ENCODE data around the gene PPIL6. TPM values are rescaled to one million over a fixed set of nuclear protein-coding genes. Genes with fewer than 3 reads are reported as not detected.
"Not testable (repeated sequence)": the region's sequence is repeated elsewhere in the genome, so short reads cannot be mapped to it uniquely, and the experiment has no call there.

Gene PPIL6
- polyA plus RNA-seq, 4 donors = 15.4 to 18.8 (median 18.4) TPM

DNA sequence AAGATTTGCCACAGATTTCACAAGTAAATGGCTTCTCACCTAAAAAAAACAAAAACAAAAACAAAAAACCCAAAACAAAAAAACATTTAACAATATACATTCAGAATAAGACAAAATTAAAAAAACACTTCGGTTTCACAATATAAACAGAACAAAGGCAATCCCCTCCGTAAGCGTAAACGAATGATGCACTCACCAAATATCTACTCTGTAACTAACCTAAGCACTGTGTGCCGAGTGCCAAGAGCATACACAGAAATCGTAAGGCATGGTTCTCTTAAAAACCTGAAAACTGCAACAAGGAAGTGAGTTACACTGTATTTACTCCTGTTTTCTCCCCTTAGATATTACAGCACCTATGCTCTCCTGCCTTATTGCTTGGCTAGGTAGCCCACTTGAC lies 27.3 kb upstream of the PPIL6 start:
- no peak for DNase-seq (ENCODE audit: low read depth in 4 of 4, low spot score in 2 of 4)

GRCh38 chr6:109466212-109466923 lies 25.9 kb upstream of the PPIL6 start:
- DNase-seq (ENCODE audit: low read depth in 4 of 4, low spot score in 2 of 4) = no peak

DNA sequence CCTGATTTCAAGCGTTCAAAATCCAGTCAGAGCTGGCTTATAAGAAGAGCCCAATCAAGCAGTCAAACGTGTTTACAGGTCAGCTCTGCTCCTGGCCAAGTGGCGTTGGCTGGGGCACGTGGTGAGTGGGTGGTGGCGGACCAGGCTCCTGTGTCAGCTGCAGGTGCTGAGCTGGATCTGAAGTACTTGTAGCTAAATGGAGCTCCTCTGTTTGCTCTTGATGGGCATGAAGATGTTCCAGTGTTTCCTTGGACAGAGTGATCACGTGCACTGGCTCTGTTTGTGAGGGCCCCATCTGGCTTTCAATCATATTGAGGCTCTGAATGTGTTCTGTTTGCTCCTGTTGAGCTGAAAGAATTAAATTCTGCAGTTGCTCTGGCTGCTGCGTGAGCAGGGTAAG lies 25.3 kb upstream of the PPIL6 start:
- no peak for DNase-seq (ENCODE audit: low read depth in 4 of 4, low spot score in 2 of 4)

DNA sequence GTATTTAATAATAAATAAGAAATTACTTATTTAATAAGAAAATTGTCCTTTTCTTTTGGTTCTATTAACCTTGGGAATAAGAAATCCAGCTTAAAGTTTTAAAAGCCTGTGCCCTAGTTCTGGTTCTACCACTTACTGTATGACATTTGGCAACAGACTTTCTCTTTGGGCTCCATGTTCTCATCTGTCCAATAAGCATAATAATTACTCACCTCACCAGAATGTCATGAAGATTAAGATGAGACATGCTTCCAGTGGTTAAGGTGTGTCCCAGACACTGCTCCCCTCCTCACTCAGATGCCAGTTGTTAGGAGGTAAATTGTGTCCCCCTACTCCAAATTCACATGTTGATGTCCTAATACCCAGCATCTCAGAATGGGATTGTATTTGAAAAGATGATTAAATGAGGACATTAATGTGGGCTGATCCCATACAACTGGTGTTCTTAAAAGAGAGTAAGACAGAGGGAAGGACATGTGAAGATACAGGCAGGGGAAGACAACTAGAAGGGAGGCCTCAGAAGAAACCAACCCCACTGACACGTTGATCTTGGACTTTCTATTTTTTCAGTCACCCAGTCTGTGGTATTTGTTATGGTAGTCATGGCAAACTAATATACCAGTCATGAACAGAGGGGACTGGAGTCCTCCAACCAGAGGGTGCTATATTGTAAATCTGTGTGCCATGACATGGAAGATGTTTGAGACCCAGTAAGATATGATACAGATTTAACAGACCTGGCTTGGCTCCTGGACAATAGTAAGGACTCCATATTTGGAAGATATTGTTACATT lies 21.5 kb upstream of the PPIL6 start:
- DNase-seq (ENCODE audit: low read depth in 4 of 4, low spot score in 2 of 4) = no peak

GRCh38 chr6:109461205-109461604 lies 20.8 kb upstream of the PPIL6 start:
- DNase-seq (ENCODE audit: low read depth in 4 of 4, low spot score in 2 of 4) = not testable (repeated sequence)

GRCh38 chr6:109460161-109460829 lies 19.9 kb upstream of the PPIL6 start:
- no peak for DNase-seq (ENCODE audit: low read depth in 4 of 4, low spot score in 2 of 4)

DNA sequence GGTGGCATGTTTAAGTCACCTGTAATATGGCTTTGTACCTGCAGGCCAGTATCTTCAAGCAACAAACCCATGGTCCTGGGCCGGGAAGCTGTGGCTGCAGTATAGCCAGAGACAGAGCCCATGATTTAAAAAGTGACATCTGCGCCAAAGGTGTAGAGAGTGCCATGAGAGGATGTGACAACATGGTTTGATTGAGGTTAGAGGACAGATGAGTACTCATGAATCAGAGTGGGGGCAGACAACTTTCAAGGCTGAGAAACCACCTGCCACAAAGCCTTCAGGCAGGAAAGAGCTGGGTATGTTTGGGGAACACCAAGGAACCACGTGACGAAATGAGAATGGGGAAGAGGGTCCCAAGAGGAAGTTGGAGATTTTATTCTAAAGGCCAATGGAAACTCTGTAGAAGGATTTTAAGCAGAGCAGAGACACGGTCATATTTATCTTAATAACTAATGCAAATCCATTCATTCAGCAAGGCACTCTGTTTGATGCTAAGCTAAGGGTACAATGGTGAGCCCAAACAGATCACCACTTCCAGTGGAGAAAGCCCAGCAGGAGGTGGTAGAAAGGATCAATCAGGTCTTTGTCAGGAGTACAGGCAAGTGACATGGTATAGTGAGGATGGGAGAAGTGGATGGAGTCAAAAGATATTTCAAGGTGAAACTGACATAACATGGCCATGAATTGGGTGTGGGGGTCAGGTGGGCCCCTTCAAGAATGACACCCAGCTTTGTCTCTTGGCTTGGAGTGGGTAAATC lies 18.5 kb upstream of the PPIL6 start:
- no peak for DNase-seq (ENCODE audit: low read depth in 4 of 4, low spot score in 2 of 4)

DNA sequence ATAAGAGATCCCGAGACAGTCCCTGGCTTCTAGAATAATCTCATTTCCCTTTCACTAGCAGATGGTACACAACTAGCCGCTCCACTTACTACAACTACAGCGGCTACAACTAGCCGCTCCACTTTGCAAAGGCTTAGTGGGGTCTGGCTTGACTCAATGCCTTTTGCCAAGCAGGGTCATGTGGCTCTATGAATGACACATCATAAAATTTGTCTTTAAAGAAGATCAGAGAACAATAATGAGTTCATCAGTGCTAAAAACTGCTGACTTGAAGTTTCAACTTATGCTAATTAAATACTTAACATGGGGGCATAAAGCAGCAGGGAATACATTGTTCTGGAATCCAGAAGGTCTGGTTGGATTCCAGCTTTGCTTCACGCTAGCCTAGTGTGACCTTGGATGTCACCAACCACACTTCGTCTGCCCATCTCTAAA lies 17.2 kb upstream of the PPIL6 start:
- no peak for DNase-seq (ENCODE audit: low read depth in 4 of 4, low spot score in 2 of 4)

- DNase-seq (ENCODE audit: low read depth in 4 of 4, low spot score in 2 of 4) = no peak
Observed at GRCh38 chr6:109456710-109457561, 16.5 kb upstream of the PPIL6 start.

- no peak for DNase-seq (ENCODE audit: low read depth in 4 of 4, low spot score in 2 of 4)
Observed at GRCh38 chr6:109456111-109456583, 15.7 kb upstream of the PPIL6 start.

GRCh38 chr6:109455437-109456110 lies 15.1 kb upstream of the PPIL6 start, which contains the start of gene MICAL1:
MICAL1 (minus strand) TSS chr6:109455772; CDS start chr6:109454196, 1,576 bp downstream.
- no peak for DNase-seq (ENCODE audit: low read depth in 4 of 4, low spot score in 2 of 4)

DNA sequence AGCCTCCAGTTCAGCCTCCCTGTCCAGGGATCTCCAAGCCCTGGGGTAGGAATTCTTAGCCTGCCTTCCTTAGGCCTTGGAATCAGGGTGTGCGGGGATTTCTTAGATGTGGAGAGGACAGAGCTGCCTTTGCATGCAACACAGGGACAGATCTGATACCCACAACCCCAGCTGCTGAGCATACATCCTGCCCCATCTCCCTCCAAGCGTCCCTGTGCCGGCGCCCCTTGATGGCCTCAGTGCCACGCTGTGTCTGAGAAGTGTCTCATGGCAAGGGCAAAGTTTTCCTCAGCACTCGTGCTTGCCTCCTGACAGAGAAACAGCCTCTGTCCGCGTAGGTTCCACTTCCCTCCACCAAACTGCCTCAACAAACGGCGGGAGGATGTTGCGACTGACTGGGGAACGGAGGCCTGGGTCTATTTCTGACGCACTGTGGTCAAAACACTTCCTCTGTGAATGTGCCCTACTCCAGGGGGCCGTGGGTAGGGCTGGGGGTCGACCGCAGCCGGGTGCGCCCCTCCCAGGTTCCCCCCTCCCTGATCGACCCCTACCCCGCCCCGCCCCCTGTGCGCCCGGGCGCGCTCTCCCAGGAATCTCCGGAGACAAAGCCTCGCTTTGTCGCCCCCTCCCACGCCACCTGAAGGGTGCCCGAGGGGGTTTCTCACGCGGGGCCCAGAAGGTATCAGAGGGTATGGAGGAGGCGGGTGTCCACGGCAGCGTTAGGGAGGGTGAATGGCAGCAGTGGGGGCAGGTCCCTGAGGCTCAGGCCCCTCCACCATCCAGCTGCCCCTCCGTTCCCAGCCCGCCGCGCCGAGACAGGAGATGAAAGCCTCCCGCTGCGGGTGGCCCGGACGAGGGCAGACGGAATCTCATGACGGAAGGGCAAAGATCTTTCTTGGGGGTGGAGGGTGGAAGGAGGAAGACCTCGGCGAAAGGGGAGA lies 14.3 kb upstream of the PPIL6 start:
- DNase-seq (ENCODE audit: low read depth in 4 of 4, low spot score in 2 of 4) = no peak

DNA sequence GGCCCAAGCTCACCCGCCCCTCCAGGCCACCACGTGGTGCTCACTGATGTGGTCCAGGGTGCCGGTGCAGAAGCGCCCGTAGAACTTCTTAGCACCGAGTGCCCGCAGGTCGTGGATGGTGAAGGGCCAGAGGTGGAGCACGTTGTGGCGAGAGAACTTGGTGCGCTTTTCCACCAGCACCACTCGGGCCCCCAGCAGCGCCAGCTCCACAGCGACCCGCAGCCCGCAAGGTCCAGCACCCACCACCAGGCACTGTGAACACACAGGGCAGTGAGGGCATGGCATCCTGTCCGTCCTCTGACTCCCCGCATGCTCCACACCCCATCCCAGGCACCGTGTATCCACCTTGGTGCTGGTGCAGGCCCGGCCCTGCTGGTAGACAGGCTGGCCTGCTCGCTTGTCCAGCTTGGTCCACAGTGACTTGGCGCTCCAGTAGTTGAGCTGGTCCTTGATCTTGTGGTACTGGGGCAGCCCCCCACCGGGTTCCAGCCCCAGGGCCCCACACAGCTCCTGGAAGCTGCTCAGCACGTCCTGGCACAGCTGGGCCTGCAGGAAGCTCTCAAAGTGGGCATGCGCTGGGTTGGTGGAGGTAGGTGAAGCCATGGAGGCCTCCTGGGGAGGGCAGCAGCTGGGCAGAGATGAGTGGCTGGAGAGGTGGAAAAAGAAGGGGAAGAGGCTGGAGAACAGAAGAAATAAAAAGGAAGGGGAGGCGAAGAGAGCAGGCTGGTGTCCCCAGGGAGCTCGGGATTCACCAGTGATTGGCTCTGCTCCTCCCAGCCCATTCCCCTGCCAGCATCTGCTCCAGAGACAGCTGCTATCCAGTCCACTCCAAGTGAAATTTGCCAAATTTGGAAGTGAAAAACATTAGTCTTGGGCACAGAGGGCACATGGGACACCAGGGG lies 13.4 kb upstream of the PPIL6 start:
- no peak for DNase-seq (ENCODE audit: low read depth in 4 of 4, low spot score in 2 of 4)

- no peak for DNase-seq (ENCODE audit: low read depth in 4 of 4, low spot score in 2 of 4)
Observed at GRCh38 chr6:109453156-109453555, 12.7 kb upstream of the PPIL6 start.

DNA sequence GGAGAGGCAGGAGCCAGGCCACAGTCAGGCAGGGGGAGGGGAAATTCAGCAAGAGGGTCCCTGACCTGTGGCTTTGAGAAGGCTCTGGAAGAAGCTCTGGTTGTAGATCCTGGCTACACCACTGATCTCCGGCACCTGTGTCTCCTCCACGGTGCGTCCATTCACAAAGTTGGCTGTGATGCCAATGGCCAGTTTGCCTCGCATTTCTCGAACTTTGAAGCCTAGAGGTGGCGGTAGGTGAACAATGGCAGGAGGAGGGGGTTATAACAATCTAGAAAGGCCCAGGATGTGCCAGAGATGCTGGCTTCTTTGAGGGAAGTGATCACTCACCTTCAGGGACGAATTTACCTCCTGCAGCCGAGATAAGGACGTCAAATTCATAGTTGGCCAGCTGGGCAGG lies 11.8 kb upstream of the PPIL6 start:
- no peak for DNase-seq (ENCODE audit: low read depth in 4 of 4, low spot score in 2 of 4)

- DNase-seq (ENCODE audit: low read depth in 4 of 4, low spot score in 2 of 4) = no peak
Observed at GRCh38 chr6:109451376-109451775, 10.9 kb upstream of the PPIL6 start.

GRCh38 chr6:109450801-109451200 lies 10.4 kb upstream of the PPIL6 start:
- no peak for DNase-seq (ENCODE audit: low read depth in 4 of 4, low spot score in 2 of 4)

Data from left renal cortex interstitium (tissue), 4 donors.